GM19238 (cell line): ENCODE results near the gene ELMO1.

Experiments used
- DNase-seq: peaks from one replicate; pipeline ENCODE4 v3.0.0; 2011; ENCODE audit warnings: low spot score; ENCODE audit not compliant: insufficient read length

The ELMO1 gene

DNA sequence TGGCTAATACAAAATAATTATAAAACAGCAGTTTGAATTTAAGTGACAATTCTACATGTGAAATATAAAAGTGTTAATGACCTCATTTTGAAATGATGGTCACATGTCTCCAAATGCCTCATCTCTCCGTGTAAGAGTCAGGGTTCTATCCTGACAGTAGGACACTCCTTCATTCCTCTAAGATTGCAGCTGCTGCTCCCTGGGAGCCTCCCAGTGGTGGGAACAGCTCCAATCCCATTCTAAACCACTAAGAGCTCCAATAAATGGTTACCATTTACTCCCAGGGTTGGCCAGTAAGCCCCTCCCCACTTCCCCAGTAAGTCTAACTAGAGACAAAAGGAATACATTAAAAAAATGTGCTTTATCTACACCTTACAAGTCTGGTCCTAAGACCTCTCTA is 379.8 kb downstream of the ELMO1 start:
- DNase-seq, result no peak

DNA sequence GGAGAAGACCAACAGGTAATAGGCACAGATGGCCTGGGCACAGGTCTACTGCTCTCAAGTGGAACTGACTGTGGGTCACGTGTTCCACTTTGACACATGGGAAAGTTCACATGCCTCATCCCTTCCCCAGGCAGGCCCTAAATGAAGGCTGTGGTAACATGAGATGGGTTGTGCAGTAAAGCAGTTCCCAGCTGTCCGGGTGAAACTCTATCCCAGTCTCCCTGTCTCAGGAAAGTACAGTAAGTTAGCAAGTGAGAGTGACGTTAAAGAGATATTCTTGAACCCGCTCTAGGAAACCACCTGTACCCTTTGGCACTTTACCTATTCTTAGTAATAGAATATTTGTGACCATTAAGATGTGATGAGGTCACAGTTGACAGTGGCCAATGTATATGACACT is 380.6 kb downstream of the ELMO1 start:
- DNase-seq, result no peak

DNA sequence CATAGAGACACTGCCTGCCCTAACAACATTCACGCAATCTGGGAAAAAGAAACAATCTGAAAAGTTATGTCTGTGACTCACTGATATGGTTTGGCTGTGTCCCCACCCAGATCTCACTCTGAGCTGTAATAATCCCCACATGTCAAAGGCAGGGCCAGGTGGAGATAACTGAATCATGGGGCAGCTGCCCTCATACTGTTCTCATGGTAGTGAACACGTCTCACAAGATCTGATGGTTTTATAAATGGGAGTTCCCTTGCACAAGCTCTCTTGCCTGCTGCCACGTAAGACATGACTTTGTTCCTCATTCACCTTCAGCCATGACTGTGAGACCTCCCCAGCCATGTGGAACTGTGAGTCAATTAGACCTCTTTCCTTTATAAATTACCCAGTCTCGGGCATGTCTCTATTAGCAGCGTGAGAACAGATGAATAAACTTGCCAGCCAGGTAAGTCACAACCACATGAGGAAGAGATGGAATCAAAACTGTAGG is 382.8 kb downstream of the ELMO1 start:
- DNase-seq, result no peak

DNA sequence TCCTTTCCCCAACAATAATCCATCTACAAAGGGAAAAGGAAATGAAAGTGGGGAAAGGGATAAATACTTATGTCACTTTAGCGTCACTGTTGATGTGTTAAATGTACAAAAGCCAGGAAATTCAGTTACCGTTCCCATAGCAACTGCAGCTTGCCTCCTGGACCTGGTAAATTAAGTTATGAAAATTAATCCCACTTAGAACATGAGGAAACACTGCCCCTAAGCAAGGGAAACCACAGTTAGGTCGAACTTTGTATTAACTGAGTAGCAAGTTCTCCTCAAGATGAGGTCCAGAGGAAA is 386.2 kb downstream of the ELMO1 start:
- DNase-seq, result no peak

DNA sequence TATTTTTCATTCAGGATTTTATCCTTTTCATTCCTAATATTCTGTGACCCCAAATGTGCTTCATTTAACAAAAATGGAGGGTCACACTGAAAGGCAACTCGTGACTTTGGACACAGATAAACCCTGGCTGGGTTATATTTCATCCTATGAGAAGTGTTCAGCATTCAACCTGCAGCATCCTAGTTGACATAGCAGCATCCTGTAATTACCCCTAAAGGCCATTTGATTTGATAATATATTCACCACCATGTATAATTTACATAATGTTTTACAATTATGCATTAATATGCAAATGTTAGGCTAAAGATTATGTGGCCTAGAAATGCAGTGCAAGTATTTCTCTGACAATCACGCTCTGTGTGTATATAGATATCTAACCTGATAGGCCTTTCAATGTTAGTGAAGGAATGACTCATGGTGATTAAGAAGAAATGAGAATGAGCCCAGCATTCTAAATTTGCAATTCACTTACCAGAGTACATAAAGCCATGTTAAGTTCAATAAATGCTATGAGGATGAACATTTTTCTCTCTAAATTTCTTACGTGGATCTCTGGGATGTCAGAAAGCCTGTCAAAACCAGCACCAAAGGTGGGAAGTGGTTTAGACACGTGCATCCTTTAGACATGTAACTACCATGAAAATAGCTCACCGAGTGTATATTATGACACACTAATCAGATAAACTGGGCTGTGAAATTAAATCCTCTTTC is 386.7 kb downstream of the ELMO1 start:
- no peak for DNase-seq

DNA sequence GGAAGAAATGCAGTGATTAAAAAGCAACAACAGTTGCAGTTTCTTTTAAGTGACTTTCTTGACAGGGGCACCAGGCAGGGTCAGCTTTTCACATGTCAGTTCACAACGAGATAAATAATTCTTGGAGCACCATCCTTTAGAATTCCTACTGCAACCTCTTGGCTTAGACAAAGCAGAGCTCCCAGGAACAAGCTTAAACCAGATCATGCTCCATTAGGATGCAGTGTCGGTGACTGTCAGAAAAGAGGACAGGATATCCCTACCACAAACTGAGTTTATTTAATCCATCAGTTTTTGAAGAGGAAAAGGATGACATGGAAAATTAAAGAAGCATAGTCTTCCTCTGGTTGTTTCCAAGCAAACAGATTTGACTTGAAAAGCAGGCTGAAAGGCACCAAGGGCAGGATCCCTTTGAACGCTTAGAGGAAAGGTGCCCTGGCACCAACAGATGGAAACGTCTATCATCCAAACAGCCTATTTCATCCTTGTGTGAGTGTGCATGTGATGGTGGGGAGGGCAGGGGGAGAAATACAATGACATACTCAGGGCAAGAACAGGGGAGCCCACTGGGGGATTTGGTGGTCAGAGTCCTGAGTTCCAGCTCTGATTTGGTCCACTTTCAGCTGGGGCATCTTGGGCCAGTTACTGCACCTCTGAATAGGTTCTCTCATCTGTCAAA is 392.3 kb downstream of the ELMO1 start:
- DNase-seq, result no peak

DNA sequence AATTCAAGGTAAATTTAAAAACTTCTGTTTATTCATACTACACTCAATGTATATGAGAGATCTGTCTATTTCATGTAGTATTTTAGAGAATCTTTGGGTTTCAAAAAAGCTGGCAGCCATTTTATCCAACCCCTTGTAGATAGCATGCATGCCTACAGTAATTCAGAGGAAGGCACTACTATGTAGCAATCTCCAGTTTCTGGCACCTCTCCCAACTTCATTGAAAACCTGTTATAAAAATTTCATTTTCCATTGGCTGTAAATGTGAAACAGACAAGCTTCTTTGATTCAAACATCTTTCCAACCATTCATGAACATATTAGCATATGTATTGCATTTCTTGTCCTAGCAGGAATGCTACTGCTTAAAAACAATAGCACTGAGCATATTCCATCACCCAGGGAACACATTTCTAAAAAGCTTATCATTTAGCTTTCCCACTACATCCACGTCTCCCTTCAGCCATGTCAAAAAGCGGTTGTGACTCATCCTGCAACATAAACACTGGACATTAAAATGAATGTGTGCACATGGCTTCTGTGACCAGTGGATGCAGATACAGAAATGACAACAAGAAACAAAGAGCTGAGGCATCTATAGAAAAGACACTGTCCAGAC is 393.9 kb downstream of the ELMO1 start:
- DNase-seq, result no peak

DNA sequence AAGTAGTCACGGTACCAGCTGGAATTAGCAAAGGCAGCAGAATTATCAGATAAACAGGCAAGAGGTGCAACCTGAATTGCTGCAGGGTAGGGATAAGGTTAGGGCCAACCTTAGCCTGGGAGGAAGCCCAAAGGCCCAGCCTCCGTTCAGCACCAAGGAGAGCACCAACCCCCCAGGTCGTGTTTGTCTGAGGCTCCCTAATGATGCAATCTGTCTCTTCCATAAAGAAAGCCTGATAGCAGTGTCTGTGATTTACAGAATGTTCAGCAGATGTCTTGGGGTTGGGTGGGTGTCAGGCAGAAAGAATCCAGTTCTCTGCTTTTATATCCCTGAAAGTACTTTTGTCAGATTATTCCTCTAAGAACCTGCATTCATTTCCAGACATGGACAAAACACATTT is 396.0 kb downstream of the ELMO1 start:
- no peak for DNase-seq

DNA sequence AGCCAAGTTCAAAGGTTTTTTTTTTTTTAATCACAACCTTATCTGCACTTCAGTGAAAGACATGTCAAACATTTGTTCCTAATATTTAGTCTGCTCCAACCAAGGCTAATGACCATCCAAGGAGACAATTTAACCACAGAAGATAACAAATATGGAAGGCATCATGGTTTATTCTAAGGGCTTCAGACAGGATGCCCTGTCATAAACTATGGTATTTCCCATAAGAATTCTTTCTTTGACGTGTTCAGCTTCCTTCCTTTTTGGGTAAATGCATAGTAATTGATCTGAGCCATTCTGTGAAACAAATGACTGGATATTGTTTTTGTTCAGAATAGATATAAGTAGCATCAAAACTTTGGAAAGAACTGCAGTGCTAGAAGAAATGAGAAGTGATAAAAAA is 397.9 kb downstream of the ELMO1 start:
- DNase-seq, result no peak

DNA sequence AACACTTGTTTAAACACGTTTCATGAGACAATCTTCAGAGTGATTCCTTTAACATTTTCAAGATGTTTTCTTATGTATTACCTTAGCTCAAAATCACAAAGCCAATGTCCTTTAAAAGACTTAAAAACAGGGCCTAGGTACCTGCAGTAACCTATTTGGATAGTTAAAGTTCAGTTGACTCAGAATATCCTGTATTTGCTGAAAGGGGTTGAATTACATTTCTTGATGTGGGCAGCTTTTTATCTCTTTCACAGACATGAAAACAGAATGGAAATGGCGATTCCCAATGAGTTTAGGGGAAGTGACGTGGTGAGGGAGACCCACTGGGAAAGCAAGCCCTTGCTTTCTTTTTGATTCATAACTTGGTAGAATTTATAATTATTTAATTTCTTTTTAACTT is 400.0 kb downstream of the ELMO1 start:
- DNase-seq, result no peak

DNA sequence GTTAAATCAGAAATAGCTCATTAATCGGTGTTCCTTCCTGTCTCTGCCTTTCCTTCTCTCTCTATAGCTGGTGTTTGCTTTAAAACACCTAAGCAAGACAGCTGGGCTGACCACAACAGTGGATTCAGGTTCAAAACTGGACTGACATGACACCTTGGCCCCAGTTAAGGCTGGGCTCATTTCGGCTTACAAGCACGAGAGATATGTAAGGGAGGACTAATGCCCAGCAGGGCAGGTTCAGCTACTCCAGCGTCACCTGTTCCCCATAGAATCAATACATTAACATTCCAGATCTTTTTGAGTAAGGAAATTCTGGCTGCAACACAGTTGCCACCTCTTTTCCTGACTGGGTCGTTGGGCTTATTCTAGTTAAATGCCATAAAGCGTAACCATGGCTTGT is 401.4 kb downstream of the ELMO1 start:
- DNase-seq, result no peak

DNA sequence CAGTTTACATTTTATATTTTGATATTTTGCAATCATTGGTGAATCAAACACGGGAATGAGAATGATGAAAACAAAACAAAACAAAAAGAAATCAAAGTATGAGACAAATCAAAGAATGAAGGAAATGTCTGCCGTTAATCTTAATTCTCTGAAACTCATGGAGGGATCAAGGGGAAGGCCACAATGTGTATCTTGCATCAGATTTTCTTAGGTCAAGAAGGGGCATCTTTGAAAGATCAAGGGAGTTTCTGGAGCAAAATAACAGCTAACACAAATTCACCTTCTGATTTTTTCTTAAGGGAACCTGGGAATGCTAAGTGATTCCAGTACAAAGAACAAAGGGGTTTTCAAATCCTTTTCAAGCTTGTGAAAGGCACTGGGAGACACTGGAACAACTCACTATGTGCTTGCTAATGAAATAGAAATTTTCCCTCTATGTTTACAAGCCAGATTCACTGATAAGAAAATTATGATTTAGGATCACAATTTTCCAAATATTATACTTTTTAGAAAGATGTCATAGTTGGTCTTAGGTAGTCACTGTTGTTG is 402.1 kb downstream of the ELMO1 start:
- DNase-seq, result no peak

DNA sequence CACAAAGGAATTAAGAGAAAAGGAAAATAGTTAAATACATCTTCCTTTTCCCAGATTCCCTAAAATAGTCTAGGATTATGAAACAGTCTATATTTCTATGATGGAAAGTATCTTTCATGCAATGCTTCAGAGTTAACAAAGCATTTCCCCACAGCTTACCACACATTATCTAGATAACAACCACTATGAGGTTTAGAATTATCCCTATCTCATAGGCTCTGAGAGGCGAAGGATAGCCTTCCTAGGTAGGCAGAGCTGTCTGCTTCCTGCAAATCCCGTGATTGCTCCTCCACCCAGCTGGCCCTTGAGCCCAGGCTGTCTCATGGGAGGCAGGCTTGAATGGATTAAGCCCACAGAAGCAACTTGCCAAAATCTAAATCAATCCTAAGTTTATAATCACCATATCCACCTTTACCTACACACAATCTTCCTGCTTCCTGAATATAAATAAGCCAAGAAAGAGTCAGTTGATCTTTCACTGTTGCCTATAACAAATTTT is 402.9 kb downstream of the ELMO1 start:
- DNase-seq, result no peak

DNA sequence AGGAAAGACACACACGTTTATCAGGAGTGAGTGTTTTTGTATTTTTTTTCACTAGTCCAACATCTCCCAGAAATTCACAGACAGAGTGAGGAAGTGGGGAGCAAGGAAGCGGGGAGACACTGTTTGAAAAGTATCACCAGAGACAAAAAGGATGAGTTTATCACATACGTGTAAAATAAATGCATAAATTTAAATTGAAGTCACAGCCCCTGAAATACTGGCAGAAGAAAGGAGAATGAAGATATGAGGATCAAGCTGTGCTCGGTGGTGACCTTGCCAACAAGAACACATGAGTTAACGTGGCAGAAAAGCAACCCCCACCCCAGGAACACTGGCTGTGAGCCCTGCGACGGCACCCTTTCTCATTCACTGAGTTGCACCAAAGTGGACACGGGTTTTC is 407.2 kb downstream of the ELMO1 start:
- DNase-seq, result no peak

DNA sequence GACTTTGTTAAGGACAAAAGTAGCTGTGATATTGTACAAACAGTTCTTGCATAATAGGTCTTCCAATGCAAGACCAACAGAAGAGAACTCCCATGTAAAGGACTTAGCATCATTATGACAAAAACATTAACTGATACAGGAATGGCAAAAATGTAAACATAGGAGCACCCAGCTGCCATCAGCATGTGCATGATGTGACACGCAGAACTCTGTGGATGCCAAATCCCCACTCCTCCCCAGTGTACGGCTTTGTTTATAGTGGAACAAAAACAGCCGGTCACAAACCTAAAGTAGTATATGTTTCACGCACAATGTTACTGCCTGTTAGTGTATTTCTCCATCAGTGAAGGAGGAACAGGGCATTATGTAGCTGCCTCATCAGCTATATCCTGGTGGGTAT is 408.3 kb downstream of the ELMO1 start:
- DNase-seq, result no peak

DNA sequence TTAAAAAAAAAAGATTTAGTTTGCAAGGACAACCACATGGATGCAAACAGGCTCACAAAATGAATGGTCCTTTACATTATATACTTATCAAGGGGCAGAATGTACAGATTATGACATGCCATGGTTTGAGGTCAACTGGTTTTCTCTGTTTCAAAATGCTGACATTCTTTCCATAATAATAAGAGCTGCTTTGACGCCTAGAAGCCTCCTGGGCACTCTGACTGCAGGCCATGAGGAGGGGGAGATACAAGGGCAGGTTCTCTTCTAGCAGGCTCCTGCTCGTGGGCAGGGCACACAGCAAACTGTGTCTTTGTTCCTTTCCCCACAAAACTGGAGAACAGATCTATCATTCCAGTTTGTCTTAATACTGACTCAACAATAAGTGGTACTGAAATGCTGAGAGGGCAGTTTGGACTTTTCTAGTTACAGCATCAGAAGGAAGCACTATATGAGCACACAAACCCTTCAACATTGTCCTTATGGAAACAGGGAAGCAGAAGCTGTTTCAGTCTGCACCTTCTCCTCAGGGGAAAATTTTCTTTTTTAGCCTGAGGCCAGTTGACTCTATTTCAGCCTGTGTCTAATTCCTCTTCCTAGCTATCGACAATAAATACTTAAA is 409.4 kb downstream of the ELMO1 start:
- DNase-seq, result no peak

DNA sequence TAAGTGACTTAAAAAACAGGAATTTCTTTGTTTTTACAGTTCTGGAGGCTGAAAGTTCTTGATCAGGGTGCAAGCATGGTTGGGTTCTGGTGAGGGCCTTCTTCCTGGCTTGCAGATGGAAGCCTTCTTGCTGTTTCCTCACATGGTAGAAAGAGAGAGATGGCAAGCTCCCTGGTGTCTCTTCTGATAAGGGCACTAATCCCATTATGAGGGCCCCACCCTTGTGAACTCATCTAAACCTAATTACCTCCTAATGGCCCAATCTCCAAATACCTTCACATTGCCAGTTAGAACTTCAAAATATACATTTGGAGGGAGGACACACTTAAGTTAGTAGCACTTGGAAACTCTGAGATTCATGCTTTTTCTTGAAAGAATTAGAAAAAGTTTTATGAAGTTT is 410.0 kb downstream of the ELMO1 start:
- DNase-seq, result no peak

DNA sequence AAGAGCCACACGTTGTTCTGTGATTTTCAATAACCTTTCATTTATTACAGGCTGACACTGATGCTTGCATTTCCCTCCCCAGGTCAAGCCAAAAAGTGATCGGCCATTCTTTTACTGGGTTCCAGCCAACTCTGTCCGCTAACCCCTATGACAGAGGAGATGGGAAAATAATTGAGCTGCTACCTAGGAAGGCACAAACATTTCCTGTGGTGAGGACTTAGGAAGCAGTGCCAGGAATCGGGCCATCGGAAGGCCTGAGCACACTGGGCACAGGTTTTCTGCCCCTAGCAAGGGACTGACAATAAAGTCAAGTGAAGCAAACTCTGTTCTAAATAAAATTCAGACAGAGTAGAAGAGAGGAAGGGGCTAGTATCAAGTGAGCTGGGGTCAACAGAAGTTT is 411.4 kb downstream of the ELMO1 start:
- DNase-seq, result no peak

DNA sequence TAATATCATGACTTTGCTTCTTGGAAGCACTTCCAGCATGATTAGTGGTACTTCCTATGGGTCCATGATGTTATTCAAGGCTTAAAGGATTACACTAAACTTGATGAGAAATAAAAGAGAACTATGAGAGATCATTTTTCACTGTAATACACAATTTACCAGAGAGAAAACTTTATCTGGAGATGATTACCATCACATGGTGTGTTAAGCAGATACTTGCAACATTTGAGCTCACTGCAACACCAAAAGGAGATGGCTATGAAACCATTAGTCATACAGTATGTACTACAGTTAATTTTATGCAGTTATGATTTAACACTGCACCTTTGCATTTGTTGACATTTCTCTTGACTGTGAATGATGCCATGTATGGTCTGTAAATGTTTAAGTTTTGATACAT is 413.0 kb downstream of the ELMO1 start:
- no peak for DNase-seq

DNA sequence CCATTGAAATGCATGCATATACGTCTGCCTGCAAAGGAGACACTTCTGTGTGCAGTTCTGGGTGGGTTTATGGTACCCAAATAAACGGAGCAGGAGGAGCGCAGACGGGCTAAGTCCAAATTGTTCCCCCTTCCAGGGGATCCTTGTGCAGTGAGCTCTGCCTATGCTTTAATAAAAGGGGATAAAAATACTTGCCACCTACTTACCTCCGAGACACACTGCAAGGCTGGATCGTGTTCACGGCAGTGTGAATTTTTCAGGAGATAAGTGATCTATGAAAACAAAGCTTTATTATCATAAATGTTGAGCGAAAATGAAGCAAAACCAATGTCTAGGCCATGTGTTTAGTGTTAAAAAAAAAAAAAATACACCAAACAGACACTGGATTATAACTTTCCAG is 415.5 kb downstream of the ELMO1 start:
- DNase-seq, result no peak

DNA sequence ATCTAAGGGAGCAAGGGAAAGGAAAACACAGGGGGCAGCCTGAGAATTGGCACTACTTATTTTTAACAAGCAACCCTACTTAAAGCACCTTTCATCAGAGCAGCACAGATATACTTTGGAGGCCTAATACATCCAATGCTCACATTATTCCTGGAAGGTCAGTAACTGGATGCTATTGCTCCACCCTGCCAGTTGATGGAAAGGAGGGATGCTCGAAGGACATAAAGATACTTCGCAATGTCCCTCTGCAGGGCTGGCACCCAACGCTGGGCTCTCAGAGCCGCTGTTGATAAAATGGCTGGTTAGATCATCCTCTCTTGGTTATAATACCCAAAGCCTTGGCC is 416.4 kb downstream of the ELMO1 start:
- DNase-seq, result no peak

DNA sequence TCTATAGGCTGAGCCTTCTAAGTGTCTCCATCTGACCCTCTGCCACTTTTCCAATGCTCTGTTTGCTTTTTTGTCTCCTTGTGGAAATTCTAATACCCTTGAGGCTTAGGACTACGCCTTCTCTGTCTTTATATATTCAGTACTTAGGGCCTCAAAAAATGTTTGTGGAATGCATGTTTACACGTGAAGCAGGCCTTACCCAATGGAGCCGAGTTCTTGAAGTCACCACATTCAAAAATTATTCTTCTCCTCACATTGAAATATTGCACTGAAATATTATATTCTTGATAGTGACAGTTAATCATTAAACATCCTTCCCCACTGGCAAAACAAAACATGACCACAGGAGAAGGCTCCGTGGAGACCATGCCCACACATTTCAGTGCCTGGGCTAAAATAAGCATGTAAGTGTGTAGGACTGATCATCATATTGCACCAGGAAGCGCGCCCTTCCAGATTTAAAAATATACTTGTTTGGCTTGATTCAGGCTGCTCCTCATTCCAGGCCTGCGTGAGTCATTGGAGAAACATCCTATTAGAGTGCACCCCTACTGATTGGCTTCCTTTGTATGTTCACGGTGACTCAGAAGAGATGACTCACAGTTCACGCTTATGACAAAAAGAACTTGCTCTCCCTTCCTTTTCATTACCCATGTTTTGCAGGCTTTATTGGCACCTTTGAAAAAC is 416.9 kb downstream of the ELMO1 start:
- DNase-seq, result no peak
